Activated CD4-positive, alpha-beta T cell treated with anti-CD3 and anti-CD28 coated beads, Interleukin-2, amount 50 U/mL, for 16 hours (primary cell): ENCODE data around the gene SLC32A1.

Source experiments
- DNase-seq: peaks from one replicate; pipeline ENCODE4 v3.0.0-alpha.2; 2020

Gene SLC32A1

GRCh38 chr20:38755324-38755910 is 31.1 kb downstream of the SLC32A1 start:
- DNase-seq: no peak

GRCh38 chr20:38757145-38757775 is 33.0 kb downstream of the SLC32A1 start:
- no peak for DNase-seq

- DNase-seq: no peak
These were observed 34.8 kb downstream of the SLC32A1 start for GRCh38 chr20:38759106-38759505.

- no peak for DNase-seq
These were observed 36.7 kb downstream of the SLC32A1 start for GRCh38 chr20:38760978-38761377.

GRCh38 chr20:38762174-38762573 is 37.9 kb downstream of the SLC32A1 start:
- no peak for DNase-seq

GRCh38 chr20:38763616-38764015 is 39.3 kb downstream of the SLC32A1 start:
- DNase-seq: no peak

GRCh38 chr20:38764567-38765318 is 40.5 kb downstream of the SLC32A1 start:
- peak; percentile 65 for DNase-seq

- DNase-seq: no peak
These were observed 41.8 kb downstream of the SLC32A1 start for GRCh38 chr20:38766071-38766470.

- no peak for DNase-seq
These were observed 45.4 kb downstream of the SLC32A1 start for GRCh38 chr20:38769376-38770295.

GRCh38 chr20:38770546-38770945 is 46.3 kb downstream of the SLC32A1 start:
- no peak for DNase-seq

- no peak for DNase-seq
These were observed 46.7 kb downstream of the SLC32A1 start for GRCh38 chr20:38770970-38771369.

- no peak for DNase-seq
These were observed 47.3 kb downstream of the SLC32A1 start for GRCh38 chr20:38771621-38772020.

GRCh38 chr20:38774167-38774566 is 49.9 kb downstream of the SLC32A1 start:
- DNase-seq: no peak

- peak; percentile 26 for DNase-seq
These were observed 52.1 kb downstream of the SLC32A1 start for GRCh38 chr20:38776363-38776762.
